Measurements from ENCODE around the gene HES1. TPM values are rescaled to one million over a fixed set of nuclear protein-coding genes. Genes with fewer than 3 reads are reported as not detected.

HES1 gene
- total and polyA plus RNA-seq, 4 donors = 16.5 to 70.6 (median 27.5) TPM

DNA sequence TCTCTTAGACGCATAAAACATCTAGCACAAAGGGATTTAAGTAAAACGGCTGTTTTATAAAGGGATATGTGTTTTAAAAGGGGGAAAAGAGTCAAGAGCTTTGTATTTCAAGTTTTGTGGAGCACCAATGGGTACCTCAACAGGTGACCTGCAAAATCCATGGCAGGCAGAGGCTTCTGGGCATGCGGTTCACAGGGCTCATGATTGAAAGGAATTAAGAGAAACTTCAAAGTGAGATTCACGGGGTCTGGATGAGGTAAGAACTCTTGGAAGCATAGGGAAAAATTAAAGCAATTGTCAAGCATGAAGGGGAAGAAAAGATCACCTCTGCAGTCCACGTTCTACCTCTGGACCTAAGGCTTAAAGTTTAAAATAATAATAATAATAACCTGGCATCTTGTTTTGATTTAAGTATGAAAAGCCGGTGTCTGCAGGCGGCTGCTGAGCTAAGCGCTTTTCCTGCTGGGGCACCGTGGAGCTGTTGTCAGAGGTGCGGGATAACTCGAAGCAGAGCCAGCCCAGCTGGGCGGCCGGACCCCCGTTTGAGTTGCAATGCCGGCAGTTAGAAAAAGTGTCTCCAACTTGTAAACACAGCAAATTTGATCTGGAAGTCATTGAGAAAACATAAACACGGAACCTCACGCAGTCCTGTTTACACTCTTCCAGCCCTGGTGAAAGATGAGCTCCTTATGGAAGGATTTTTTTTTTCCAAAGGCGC lies 40.5 kb downstream of the HES1 start:
- TF ChIP-seq, protein P1, sequence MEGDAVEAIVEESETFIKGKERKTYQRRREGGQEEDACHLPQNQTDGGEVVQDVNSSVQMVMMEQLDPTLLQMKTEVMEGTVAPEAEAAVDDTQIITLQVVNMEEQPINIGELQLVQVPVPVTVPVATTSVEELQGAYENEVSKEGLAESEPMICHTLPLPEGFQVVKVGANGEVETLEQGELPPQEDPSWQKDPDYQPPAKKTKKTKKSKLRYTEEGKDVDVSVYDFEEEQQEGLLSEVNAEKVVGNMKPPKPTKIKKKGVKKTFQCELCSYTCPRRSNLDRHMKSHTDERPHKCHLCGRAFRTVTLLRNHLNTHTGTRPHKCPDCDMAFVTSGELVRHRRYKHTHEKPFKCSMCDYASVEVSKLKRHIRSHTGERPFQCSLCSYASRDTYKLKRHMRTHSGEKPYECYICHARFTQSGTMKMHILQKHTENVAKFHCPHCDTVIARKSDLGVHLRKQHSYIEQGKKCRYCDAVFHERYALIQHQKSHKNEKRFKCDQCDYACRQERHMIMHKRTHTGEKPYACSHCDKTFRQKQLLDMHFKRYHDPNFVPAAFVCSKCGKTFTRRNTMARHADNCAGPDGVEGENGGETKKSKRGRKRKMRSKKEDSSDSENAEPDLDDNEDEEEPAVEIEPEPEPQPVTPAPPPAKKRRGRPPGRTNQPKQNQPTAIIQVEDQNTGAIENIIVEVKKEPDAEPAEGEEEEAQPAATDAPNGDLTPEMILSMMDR (IDR thresholded peaks at IDR 0.05; ENCODE audit: control extremely low read depth, extremely low read depth) = no peak
- WGBS, 2 donors = 59 to 74% methylated on average over 18 of the region's 18 CpGs
- Histone ChIP-seq H3K27ac (ENCODE audit: low read depth in 1 of 2, low read length in 1 of 2) (no peak overlapping the region), H3K4me3 (no peak overlapping the region), H3K27me3 (ENCODE audit: control insufficient read depth in 3 of 3, insufficient read depth in 3 of 3, low read length in 2 of 3) (no peaks in the 10 kb centered on the region), H3K9me3 (ENCODE audit: control insufficient read depth in 4 of 4, insufficient read depth in 3 of 4, low read length in 3 of 4) (no peaks in the 10 kb centered on the region), H3K36me3 (ENCODE audit: control insufficient read depth in 4 of 4, insufficient read depth in 4 of 4, low read length in 4 of 4) (no peaks in the 10 kb centered on the region), H3K4me1 (ENCODE audit: control insufficient read depth in 5 of 5, insufficient read depth in 5 of 5, low read length in 5 of 5) (peaks cover 0 to 39% (median 9%) of the 10 kb centered on the region in 5 donors), H3K9ac (ENCODE audit: insufficient read depth in 1 of 2, low read length in 2 of 2) (no peak overlapping the region)
- DNase-seq (peak; percentile 96 to 98 (median 97)), ATAC-seq (ENCODE audit: insufficient read depth, low FRiP score) (no peak)

DNA sequence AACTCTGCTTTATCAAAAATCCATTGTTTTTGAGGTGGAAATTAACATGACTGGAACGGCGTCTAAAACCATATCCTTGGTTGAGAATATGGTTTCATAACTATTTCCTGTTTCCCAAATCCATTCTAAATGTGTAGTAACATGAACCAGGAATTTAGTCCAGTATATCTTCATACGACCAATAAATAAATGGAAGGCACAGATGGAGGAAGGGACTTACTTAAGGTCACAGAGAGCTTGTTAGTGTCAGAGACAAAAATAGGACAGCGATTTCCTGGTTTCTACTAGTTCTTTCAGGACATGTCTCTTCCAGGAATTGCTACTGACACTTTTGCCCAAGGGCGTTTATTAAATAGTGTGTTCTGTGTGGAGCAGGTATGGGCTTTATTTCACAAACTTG lies 41.2 kb downstream of the HES1 start:
- TF ChIP-seq, protein P1 (IDR thresholded peaks at IDR 0.05; ENCODE audit: control extremely low read depth, extremely low read depth) = no peak
- Histone ChIP-seq H3K27ac (ENCODE audit: low read depth in 1 of 2, low read length in 1 of 2) (no peak overlapping the region), H3K9me3 (ENCODE audit: control insufficient read depth in 4 of 4, insufficient read depth in 3 of 4, low read length in 3 of 4) (no peaks in the 10 kb centered on the region), H3K4me3 (no peak overlapping the region), H3K9ac (ENCODE audit: insufficient read depth in 1 of 2, low read length in 2 of 2) (no peak overlapping the region), H3K36me3 (ENCODE audit: control insufficient read depth in 4 of 4, insufficient read depth in 4 of 4, low read length in 4 of 4) (no peaks in the 10 kb centered on the region), H3K27me3 (ENCODE audit: control insufficient read depth in 3 of 3, insufficient read depth in 3 of 3, low read length in 2 of 3) (no peaks in the 10 kb centered on the region), H3K4me1 (ENCODE audit: control insufficient read depth in 5 of 5, insufficient read depth in 5 of 5, low read length in 5 of 5) (peaks cover 0 to 39% (median 9%) of the 10 kb centered on the region in 5 donors)
- no peak for ATAC-seq (ENCODE audit: insufficient read depth, low FRiP score)
- WGBS, 2 donors = 45 to 58% methylated on average over 5 of the region's 5 CpGs
- peak in 1 of 3 donors; percentile 79 for DNase-seq

DNA sequence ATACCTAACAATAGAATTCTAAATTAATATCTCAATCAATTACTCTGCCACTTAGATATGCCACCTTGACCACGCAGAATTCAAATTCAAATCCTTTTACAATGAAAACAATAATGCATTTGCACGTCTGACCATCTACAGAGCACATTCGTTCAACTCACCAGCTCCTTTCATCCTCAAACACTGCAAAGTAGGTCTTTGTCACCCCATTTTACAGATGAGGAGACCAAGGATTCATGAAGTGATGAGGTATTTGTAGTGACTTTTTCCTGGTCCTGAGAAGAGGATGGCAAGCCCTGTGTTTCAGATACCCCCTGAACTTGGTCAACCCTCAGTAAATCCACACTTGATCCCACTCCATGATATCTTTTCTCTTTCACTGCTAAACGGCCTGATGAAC lies 42.2 kb downstream of the HES1 start:
- no peak overlapping the region for H3K9ac ChIP-seq (ENCODE audit: insufficient read depth in 1 of 2, low read length in 2 of 2)
- no peaks in the 10 kb centered on the region for H3K36me3 ChIP-seq (ENCODE audit: control insufficient read depth in 4 of 4, insufficient read depth in 4 of 4, low read length in 4 of 4)
- H3K9me3 ChIP-seq (ENCODE audit: control insufficient read depth in 4 of 4, insufficient read depth in 3 of 4, low read length in 3 of 4) = no peaks in the 10 kb centered on the region
- H3K4me1 ChIP-seq (ENCODE audit: control insufficient read depth in 5 of 5, insufficient read depth in 5 of 5, low read length in 5 of 5) = peaks cover 0 to 40% (median 9%) of the 10 kb centered on the region in 5 donors
- no peaks in the 10 kb centered on the region for H3K27me3 ChIP-seq (ENCODE audit: control insufficient read depth in 3 of 3, insufficient read depth in 3 of 3, low read length in 2 of 3)
- no peak for ATAC-seq (ENCODE audit: insufficient read depth, low FRiP score)
- no peak overlapping the region for H3K27ac ChIP-seq (ENCODE audit: low read depth in 1 of 2, low read length in 1 of 2)
- TF ChIP-seq, protein P1 (IDR thresholded peaks at IDR 0.05; ENCODE audit: control extremely low read depth, extremely low read depth) = no peak
- no peak for DNase-seq
- 80 to 88% methylated on average over 4 of the region's 4 CpGs for WGBS, 2 donors
- H3K4me3 ChIP-seq = no peak overlapping the region
